Smooth muscle cell (in vitro differentiated cells): ENCODE measurements around the gene BAAT. TPM values are rescaled to one million over a fixed set of nuclear protein-coding genes. Genes with fewer than 3 reads are reported as not detected.

Experiments used
- DNase-seq: peaks from one replicate; lab custom pipeline; 2025; ENCODE audit not compliant: unreplicated experiment; lab: John Stamatoyannopoulos, UW
- H2AFZ ChIP-seq: fragments of 200-600 bp; sonication (generic); 2 replicates; pipeline ENCODE4 v1.6.0; 2016; ENCODE audit warnings: antibody characterized with exemption, low read depth, mild to moderate bottlenecking
- H3F3A ChIP-seq: fragments of 200-600 bp; sonication (generic); 2 replicates; pipeline ENCODE4 v1.6.0; 2017; ENCODE audit warnings: antibody characterized with exemption, low read depth
- H3K27ac ChIP-seq: fragments of 200-600 bp; sonication (generic); 2 replicates; pipeline ENCODE4 v1.5.1; 2016; ENCODE audit warnings: low read depth, mild to moderate bottlenecking
- H3K27me3 ChIP-seq: fragments of 200-600 bp; sonication (generic); 2 replicates; pipeline ENCODE4 v1.6.1; 2016; ENCODE audit warnings: low read depth, mild to moderate bottlenecking
- H3K36me3 ChIP-seq: fragments of 200-600 bp; sonication (generic); 2 replicates; pipeline ENCODE4 v1.5.1; 2016; ENCODE audit warnings: low read depth
- H3K4me1 ChIP-seq: fragments of 200-600 bp; sonication (generic); 2 replicates; pipeline ENCODE4 v1.5.1; 2016; ENCODE audit warnings: low read depth
- H3K4me2 ChIP-seq: fragments of 200-600 bp; sonication (generic); 2 replicates; pipeline ENCODE4 v1.6.0; 2016; ENCODE audit warnings: mild to moderate bottlenecking
- H3K4me3 ChIP-seq: fragments of 200-600 bp; sonication (generic); 2 replicates; pipeline ENCODE4 v1.5.1; 2016; ENCODE audit warnings: mild to moderate bottlenecking
- H3K79me2 ChIP-seq: fragments of 200-600 bp; sonication (generic); 2 replicates; pipeline ENCODE4 v1.6.0; 2016; ENCODE audit warnings: low read depth, mild to moderate bottlenecking
- H3K9ac ChIP-seq: fragments of 200-600 bp; sonication (generic); 2 replicates; pipeline ENCODE4 v1.6.0; 2016; ENCODE audit warnings: low read depth
- H3K9me3 ChIP-seq: fragments of 200-600 bp; sonication (generic); replicated peaks from 2 replicates; pipeline ENCODE4 v1.5.1; 2016; ENCODE audit warnings: low read depth
- H4K20me1 ChIP-seq: fragments of 200-600 bp; sonication (generic); 2 replicates; pipeline ENCODE4 v1.6.0; 2016; ENCODE audit warnings: low read depth
- CTCF ChIP-seq: fragments of 200-600 bp; sonication (generic); IDR thresholded peaks from 2 replicates; pipeline ENCODE4 v1.5.1; 2017; ENCODE audit warnings: borderline replicate concordance, mild to moderate bottlenecking, antibody characterized with exemption; ENCODE audit not compliant: insufficient read depth, poor library complexity, severe bottlenecking
- WGBS: methylation state at CpG from one replicate; pipeline ENCODE4 v1.1.7; 2016; ENCODE audit warnings: low lambda C conversion rate; 5-methylcytosine and 5-hydroxymethylcytosine counted together
- polyA plus RNA-seq: library from polyadenylated mRNA; unstranded; fragments of >200 nt; fragmentation: Nextera tagmentation; extraction: Ambion mirVana; gene quantifications from 2 replicates; pipeline ENCODE4 v1.2.1, GENCODE V29; 2016
- total RNA-seq: library from RNA; depleted of rRNA; stranded (reverse); fragments of >200 nt; gene quantifications from 2 replicates; pipeline ENCODE4 v1.2.3, GENCODE V29; 2014

The BAAT gene
- total and polyA plus RNA-seq, 2 experiments from 2014 or later = not detected

- Histone ChIP-seq H3F3A (no peaks in the 10 kb centered on the region), H3K4me1 (no peaks in the 10 kb centered on the region), H3K4me3 (no peak overlapping the region), H3K9me3 (no peaks in the 10 kb centered on the region), H2AFZ (no peak overlapping the region), H3K79me2 (no peaks in the 10 kb centered on the region), H4K20me1 (no peaks in the 10 kb centered on the region), H3K9ac (no peak overlapping the region), H3K4me2 (no peak overlapping the region), H3K36me3 (no peaks in the 10 kb centered on the region), H3K27me3 (no peaks in the 10 kb centered on the region), H3K27ac (no peak overlapping the region)
- 88% methylated on average over 5 of the region's 5 CpGs for WGBS
- no peak for TF ChIP-seq CTCF
- no peak for DNase-seq
Measured at GRCh38 chr9:101354143-101354764, 30.6 kb downstream of the BAAT start.

GRCh38 chr9:101353683-101354082, 31.1 kb downstream of the BAAT start:
- H3K27ac ChIP-seq = no peak overlapping the region
- H4K20me1 ChIP-seq = no peaks in the 10 kb centered on the region
- no peak for TF ChIP-seq CTCF
- no peaks in the 10 kb centered on the region for H3K4me1 ChIP-seq
- no peaks in the 10 kb centered on the region for H3F3A ChIP-seq
- H3K9ac ChIP-seq = no peak overlapping the region
- H3K79me2 ChIP-seq = no peaks in the 10 kb centered on the region
- 91% methylated on average over 2 of the region's 2 CpGs for WGBS
- H2AFZ ChIP-seq = no peak overlapping the region
- H3K27me3 ChIP-seq = no peaks in the 10 kb centered on the region
- H3K4me3 ChIP-seq = no peak overlapping the region
- DNase-seq = no peak
- no peaks in the 10 kb centered on the region for H3K36me3 ChIP-seq
- H3K4me2 ChIP-seq = no peak overlapping the region
- H3K9me3 ChIP-seq = no peaks in the 10 kb centered on the region

GRCh38 chr9:101352892-101353463, 31.8 kb downstream of the BAAT start:
- H3K79me2 ChIP-seq = no peaks in the 10 kb centered on the region
- no peaks in the 10 kb centered on the region for H3F3A ChIP-seq
- TF ChIP-seq CTCF = no peak
- no peak overlapping the region for H2AFZ ChIP-seq
- H3K4me1 ChIP-seq = no peaks in the 10 kb centered on the region
- DNase-seq = no peak
- H3K9me3 ChIP-seq = no peaks in the 10 kb centered on the region
- no peak overlapping the region for H3K4me3 ChIP-seq
- no peaks in the 10 kb centered on the region for H3K27me3 ChIP-seq
- H3K36me3 ChIP-seq = no peaks in the 10 kb centered on the region
- no peaks in the 10 kb centered on the region for H4K20me1 ChIP-seq
- H3K27ac ChIP-seq = no peak overlapping the region
- H3K4me2 ChIP-seq = no peak overlapping the region
- WGBS = 85% methylated on average over 6 of the region's 6 CpGs
- no peak overlapping the region for H3K9ac ChIP-seq

GRCh38 chr9:101350285-101350684, 34.5 kb downstream of the BAAT start:
- H3K36me3 ChIP-seq = no peaks in the 10 kb centered on the region
- no peak for DNase-seq
- H2AFZ ChIP-seq = no peak overlapping the region
- H3K27ac ChIP-seq = no peak overlapping the region
- no peak overlapping the region for H3K9ac ChIP-seq
- H3F3A ChIP-seq = no peaks in the 10 kb centered on the region
- H4K20me1 ChIP-seq = no peaks in the 10 kb centered on the region
- H3K4me2 ChIP-seq = no peak overlapping the region
- H3K27me3 ChIP-seq = no peaks in the 10 kb centered on the region
- H3K4me3 ChIP-seq = no peak overlapping the region
- no peaks in the 10 kb centered on the region for H3K9me3 ChIP-seq
- H3K4me1 ChIP-seq = no peaks in the 10 kb centered on the region
- no peak for TF ChIP-seq CTCF
- H3K79me2 ChIP-seq = no peaks in the 10 kb centered on the region
- WGBS = 96% methylated on average over 1 of the region's 1 CpG
